ENCODE measurements around the gene IRGQ. TPM values are rescaled to one million over a fixed set of nuclear protein-coding genes. Genes with fewer than 3 reads are reported as not detected.

Gene IRGQ
- polyA plus RNA-seq, 2 donors, result 3.1 to 4.1 TPM

- Histone ChIP-seq H3K27ac (ENCODE audit: low read depth in 2 of 2, low read length in 1 of 2) (peak overlapping the region; percentile 90), H3K27me3 (ENCODE audit: control insufficient read depth in 1 of 2, insufficient read depth in 2 of 2, low read length in 2 of 2) (no peaks in the 10 kb centered on the region), H3K4me3 (ENCODE audit: low read depth in 1 of 2, low read length in 2 of 2) (peak overlapping the region; percentile 69 to 76), H3K36me3 (ENCODE audit: control insufficient read depth in 2 of 2, insufficient read depth in 2 of 2, low read length in 1 of 2) (peaks cover 0 to 4% of the 10 kb centered on the region in 2 donors), H3K9me3 (ENCODE audit: control insufficient read depth in 2 of 2, insufficient read depth in 1 of 2, low read depth in 1 of 2, low read length in 1 of 2) (no peaks in the 10 kb centered on the region), H3K4me1 (ENCODE audit: control insufficient read depth in 2 of 2, insufficient read depth in 2 of 2, low read length in 1 of 2) (peaks cover 4 to 6% of the 10 kb centered on the region in 2 donors)
- 0 to 1% methylated on average over 14 of the region's 14 CpGs for WGBS, 2 donors
Observed at GRCh38 chr19:43618921-43619261, 23.0 kb upstream of the IRGQ start.

GRCh38 chr19:43616954-43617353, 21.0 kb upstream of the IRGQ start:
- H3K27me3 ChIP-seq (ENCODE audit: control insufficient read depth in 1 of 2, insufficient read depth in 2 of 2, low read length in 2 of 2), result no peaks in the 10 kb centered on the region
- WGBS, 2 donors, result 90 to 93% methylated on average over 6 of the region's 6 CpGs
- H3K27ac ChIP-seq (ENCODE audit: low read depth in 2 of 2, low read length in 1 of 2), result no peak overlapping the region
- peaks cover 7 to 11% of the 10 kb centered on the region in 2 donors for H3K36me3 ChIP-seq (ENCODE audit: control insufficient read depth in 2 of 2, insufficient read depth in 2 of 2, low read length in 1 of 2)
- H3K4me1 ChIP-seq (ENCODE audit: control insufficient read depth in 2 of 2, insufficient read depth in 2 of 2, low read length in 1 of 2), result peaks cover 4 to 6% of the 10 kb centered on the region in 2 donors
- H3K9me3 ChIP-seq (ENCODE audit: control insufficient read depth in 2 of 2, insufficient read depth in 1 of 2, low read depth in 1 of 2, low read length in 1 of 2), result no peaks in the 10 kb centered on the region
- H3K4me3 ChIP-seq (ENCODE audit: low read depth in 1 of 2, low read length in 2 of 2), result no peak overlapping the region

GRCh38 chr19:43616306-43616705, 20.4 kb upstream of the IRGQ start:
- Histone ChIP-seq H3K9me3 (ENCODE audit: control insufficient read depth in 2 of 2, insufficient read depth in 1 of 2, low read depth in 1 of 2, low read length in 1 of 2) (no peaks in the 10 kb centered on the region), H3K27ac (ENCODE audit: low read depth in 2 of 2, low read length in 1 of 2) (no peak overlapping the region), H3K4me3 (ENCODE audit: low read depth in 1 of 2, low read length in 2 of 2) (no peak overlapping the region), H3K4me1 (ENCODE audit: control insufficient read depth in 2 of 2, insufficient read depth in 2 of 2, low read length in 1 of 2) (peaks cover 4 to 6% of the 10 kb centered on the region in 2 donors), H3K36me3 (ENCODE audit: control insufficient read depth in 2 of 2, insufficient read depth in 2 of 2, low read length in 1 of 2) (peaks cover 7 to 13% of the 10 kb centered on the region in 2 donors), H3K27me3 (ENCODE audit: control insufficient read depth in 1 of 2, insufficient read depth in 2 of 2, low read length in 2 of 2) (no peaks in the 10 kb centered on the region)
- WGBS, 2 donors, result 77 to 93% methylated on average over 1 of the region's 1 CpG

GRCh38 chr19:43612374-43612773, 16.4 kb upstream of the IRGQ start:
- no peaks in the 10 kb centered on the region for H3K27me3 ChIP-seq (ENCODE audit: control insufficient read depth in 1 of 2, insufficient read depth in 2 of 2, low read length in 2 of 2)
- H3K27ac ChIP-seq (ENCODE audit: low read depth in 2 of 2, low read length in 1 of 2), result no peak overlapping the region
- WGBS, 2 donors, result 95 to 98% methylated on average over 12 of the region's 12 CpGs
- H3K4me1 ChIP-seq (ENCODE audit: control insufficient read depth in 2 of 2, insufficient read depth in 2 of 2, low read length in 1 of 2), result no peaks in the 10 kb centered on the region
- no peak overlapping the region for H3K4me3 ChIP-seq (ENCODE audit: low read depth in 1 of 2, low read length in 2 of 2)
- H3K36me3 ChIP-seq (ENCODE audit: control insufficient read depth in 2 of 2, insufficient read depth in 2 of 2, low read length in 1 of 2), result peaks cover 7 to 15% of the 10 kb centered on the region in 2 donors
- H3K9me3 ChIP-seq (ENCODE audit: control insufficient read depth in 2 of 2, insufficient read depth in 1 of 2, low read depth in 1 of 2, low read length in 1 of 2), result no peaks in the 10 kb centered on the region

GRCh38 chr19:43611788-43612187, 15.9 kb upstream of the IRGQ start, which contains the start of gene SRRM5:
TSS of gene SRRM5 (plus strand) at chr19:43612088. CDS start at chr19:43612122, 34 bp downstream.
- Histone ChIP-seq H3K4me1 (ENCODE audit: control insufficient read depth in 2 of 2, insufficient read depth in 2 of 2, low read length in 1 of 2) (no peaks in the 10 kb centered on the region), H3K9me3 (ENCODE audit: control insufficient read depth in 2 of 2, insufficient read depth in 1 of 2, low read depth in 1 of 2, low read length in 1 of 2) (no peaks in the 10 kb centered on the region), H3K27me3 (ENCODE audit: control insufficient read depth in 1 of 2, insufficient read depth in 2 of 2, low read length in 2 of 2) (no peaks in the 10 kb centered on the region), H3K36me3 (ENCODE audit: control insufficient read depth in 2 of 2, insufficient read depth in 2 of 2, low read length in 1 of 2) (peaks cover 7 to 15% of the 10 kb centered on the region in 2 donors), H3K4me3 (ENCODE audit: low read depth in 1 of 2, low read length in 2 of 2) (no peak within 1 kb of the TSS), H3K27ac (ENCODE audit: low read depth in 2 of 2, low read length in 1 of 2) (no peak within 1 kb of the TSS)
- 88 to 94% methylated on average over 3 of the region's 3 CpGs for WGBS, 2 donors

GRCh38 chr19:43610493-43610892, 14.6 kb upstream of the IRGQ start:
- Histone ChIP-seq H3K4me3 (ENCODE audit: low read depth in 1 of 2, low read length in 2 of 2) (no peak overlapping the region), H3K36me3 (ENCODE audit: control insufficient read depth in 2 of 2, insufficient read depth in 2 of 2, low read length in 1 of 2) (peaks cover 7 to 15% of the 10 kb centered on the region in 2 donors)

GRCh38 chr19:43609872-43610271, 13.9 kb upstream of the IRGQ start:
- H3K4me1 ChIP-seq (ENCODE audit: control insufficient read depth in 2 of 2, insufficient read depth in 2 of 2, low read length in 1 of 2), result no peaks in the 10 kb centered on the region
- no peak overlapping the region for H3K4me3 ChIP-seq (ENCODE audit: low read depth in 1 of 2, low read length in 2 of 2)
- WGBS, 2 donors, result 89 to 91% methylated on average over 7 of the region's 7 CpGs
- H3K27ac ChIP-seq (ENCODE audit: low read depth in 2 of 2, low read length in 1 of 2), result no peak overlapping the region
- no peaks in the 10 kb centered on the region for H3K9me3 ChIP-seq (ENCODE audit: control insufficient read depth in 2 of 2, insufficient read depth in 1 of 2, low read depth in 1 of 2, low read length in 1 of 2)
- peaks cover 9 to 15% of the 10 kb centered on the region in 2 donors for H3K36me3 ChIP-seq (ENCODE audit: control insufficient read depth in 2 of 2, insufficient read depth in 2 of 2, low read length in 1 of 2)
- no peaks in the 10 kb centered on the region for H3K27me3 ChIP-seq (ENCODE audit: control insufficient read depth in 1 of 2, insufficient read depth in 2 of 2, low read length in 2 of 2)

More at GRCh38 chr19:43610493-43610892, 14.6 kb upstream of the IRGQ start:
- Histone ChIP-seq H3K27me3 (ENCODE audit: control insufficient read depth in 1 of 2, insufficient read depth in 2 of 2, low read length in 2 of 2) (no peaks in the 10 kb centered on the region), H3K9me3 (ENCODE audit: control insufficient read depth in 2 of 2, insufficient read depth in 1 of 2, low read depth in 1 of 2, low read length in 1 of 2) (no peaks in the 10 kb centered on the region), H3K27ac (ENCODE audit: low read depth in 2 of 2, low read length in 1 of 2) (no peak overlapping the region), H3K4me1 (ENCODE audit: control insufficient read depth in 2 of 2, insufficient read depth in 2 of 2, low read length in 1 of 2) (no peaks in the 10 kb centered on the region)
- WGBS, 2 donors, result 72 to 82% methylated on average over 3 of the region's 3 CpGs

GRCh38 chr19:43607238-43608205, 11.6 kb upstream of the IRGQ start:
- no peaks in the 10 kb centered on the region for H3K9me3 ChIP-seq (ENCODE audit: control insufficient read depth in 2 of 2, insufficient read depth in 1 of 2, low read depth in 1 of 2, low read length in 1 of 2)
- peaks cover 5 to 8% of the 10 kb centered on the region in 2 donors for H3K36me3 ChIP-seq (ENCODE audit: control insufficient read depth in 2 of 2, insufficient read depth in 2 of 2, low read length in 1 of 2)
- H3K27ac ChIP-seq (ENCODE audit: low read depth in 2 of 2, low read length in 1 of 2), result peak overlapping the region in 1 of 2 donors; percentile 59
- no peak overlapping the region for H3K4me3 ChIP-seq (ENCODE audit: low read depth in 1 of 2, low read length in 2 of 2)
- H3K4me1 ChIP-seq (ENCODE audit: control insufficient read depth in 2 of 2, insufficient read depth in 2 of 2, low read length in 1 of 2), result no peaks in the 10 kb centered on the region
- 73 to 79% methylated on average over 28 of the region's 28 CpGs for WGBS, 2 donors
- no peaks in the 10 kb centered on the region for H3K27me3 ChIP-seq (ENCODE audit: control insufficient read depth in 1 of 2, insufficient read depth in 2 of 2, low read length in 2 of 2)

- Histone ChIP-seq H3K27ac (ENCODE audit: low read depth in 2 of 2, low read length in 1 of 2) (peak overlapping the region; percentile 33 to 59), H3K9me3 (ENCODE audit: control insufficient read depth in 2 of 2, insufficient read depth in 1 of 2, low read depth in 1 of 2, low read length in 1 of 2) (no peaks in the 10 kb centered on the region), H3K27me3 (ENCODE audit: control insufficient read depth in 1 of 2, insufficient read depth in 2 of 2, low read length in 2 of 2) (no peaks in the 10 kb centered on the region), H3K4me1 (ENCODE audit: control insufficient read depth in 2 of 2, insufficient read depth in 2 of 2, low read length in 1 of 2) (no peaks in the 10 kb centered on the region), H3K36me3 (ENCODE audit: control insufficient read depth in 2 of 2, insufficient read depth in 2 of 2, low read length in 1 of 2) (peaks cover 2% of the 10 kb centered on the region in 2 donors), H3K4me3 (ENCODE audit: low read depth in 1 of 2, low read length in 2 of 2) (no peak overlapping the region)
- WGBS, 2 donors, result 55 to 63% methylated on average over 7 of the region's 7 CpGs
Observed at GRCh38 chr19:43606569-43607229, 10.8 kb upstream of the IRGQ start.
